ENCODE measurements around the gene STX4. TPM values are rescaled to one million over a fixed set of nuclear protein-coding genes. Genes with fewer than 3 reads are reported as not detected.

The STX4 gene
- polyA plus RNA-seq, 1 donor (not counting 4 experiments of a cell fraction or from before 2014, with no cell fraction given): 43.6 TPM

DNA sequence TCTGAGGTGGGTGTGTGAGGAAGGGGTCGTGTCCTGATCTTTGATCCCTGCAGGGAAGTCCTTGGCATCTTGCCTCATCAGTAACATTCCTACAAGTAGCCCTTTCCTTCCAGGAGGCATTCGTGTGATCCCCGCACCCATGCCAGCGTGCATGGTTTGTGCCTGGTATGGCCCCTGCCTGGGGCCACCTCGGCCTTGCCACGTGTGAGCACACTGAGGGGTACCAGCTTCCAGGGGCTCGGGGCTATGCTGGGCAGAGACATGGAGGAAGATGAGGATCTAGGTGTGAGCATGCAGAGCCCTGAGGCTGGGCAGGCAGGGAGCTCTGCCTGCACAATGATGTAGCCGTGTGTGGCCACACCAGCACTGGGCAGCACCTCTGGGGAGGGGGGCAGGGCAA lies 42.3 kb upstream of the STX4 start:
- H3K27me3 ChIP-seq (ENCODE audit: control insufficient read depth, extremely low read depth, insufficient read depth, low read length): no peaks in the 10 kb centered on the region
- H3K9me1 ChIP-seq (ENCODE audit: control insufficient read depth, extremely low read depth, insufficient read depth, low read length): no peaks in the 10 kb centered on the region
- H3K36me3 ChIP-seq (ENCODE audit: control insufficient read depth in 2 of 2, extremely low read depth in 1 of 2, insufficient read depth in 2 of 2, low read length in 2 of 2): peaks cover 0 to 1% of the 10 kb centered on the region in 2 experiments
- DNase-seq (ENCODE audit: low read depth, low spot score) (no peak), FAIRE-seq (no peak)
- no peaks in the 10 kb centered on the region for H4K20me1 ChIP-seq (ENCODE audit: control insufficient read depth, extremely low read depth, insufficient read depth, low read length)
- H3K4me1 ChIP-seq (ENCODE audit: control insufficient read depth, extremely low read depth, insufficient read depth, low read length): peaks cover 10% of the 10 kb centered on the region
- no peak for TF ChIP-seq EZH2 (IDR thresholded peaks at IDR 0.05; ENCODE audit: low read length)
- TF ChIP-seq, protein P1, sequence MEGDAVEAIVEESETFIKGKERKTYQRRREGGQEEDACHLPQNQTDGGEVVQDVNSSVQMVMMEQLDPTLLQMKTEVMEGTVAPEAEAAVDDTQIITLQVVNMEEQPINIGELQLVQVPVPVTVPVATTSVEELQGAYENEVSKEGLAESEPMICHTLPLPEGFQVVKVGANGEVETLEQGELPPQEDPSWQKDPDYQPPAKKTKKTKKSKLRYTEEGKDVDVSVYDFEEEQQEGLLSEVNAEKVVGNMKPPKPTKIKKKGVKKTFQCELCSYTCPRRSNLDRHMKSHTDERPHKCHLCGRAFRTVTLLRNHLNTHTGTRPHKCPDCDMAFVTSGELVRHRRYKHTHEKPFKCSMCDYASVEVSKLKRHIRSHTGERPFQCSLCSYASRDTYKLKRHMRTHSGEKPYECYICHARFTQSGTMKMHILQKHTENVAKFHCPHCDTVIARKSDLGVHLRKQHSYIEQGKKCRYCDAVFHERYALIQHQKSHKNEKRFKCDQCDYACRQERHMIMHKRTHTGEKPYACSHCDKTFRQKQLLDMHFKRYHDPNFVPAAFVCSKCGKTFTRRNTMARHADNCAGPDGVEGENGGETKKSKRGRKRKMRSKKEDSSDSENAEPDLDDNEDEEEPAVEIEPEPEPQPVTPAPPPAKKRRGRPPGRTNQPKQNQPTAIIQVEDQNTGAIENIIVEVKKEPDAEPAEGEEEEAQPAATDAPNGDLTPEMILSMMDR (optimal IDR thresholded peaks at IDR 0.05 in 1 of 3, IDR thresholded peaks at IDR 0.05 in 1 of 3, conservative IDR thresholded peaks at IDR 0.05 in 1 of 3; ENCODE audit: extremely low read depth in 1 of 3, insufficient read depth in 2 of 3, low read length in 3 of 3): no peak
- no peaks in the 10 kb centered on the region for H3K79me2 ChIP-seq (ENCODE audit: control insufficient read depth, insufficient read depth, low read length)
- H3K4me2 ChIP-seq (ENCODE audit: control insufficient read depth, extremely low read depth, insufficient read depth, low read depth, low read length): no peak overlapping the region
- H2AFZ ChIP-seq (ENCODE audit: control insufficient read depth, low read length): no peak overlapping the region
- no peaks in the 10 kb centered on the region for H3K9me3 ChIP-seq (ENCODE audit: control insufficient read depth, low read depth, low read length)
- dilution Hi-C loops (cut with MboI; ENCODE audit: extremely low pct_ligation_motif_present, low sequenced_read_pairs): no loop called here
- H3K9ac ChIP-seq (ENCODE audit: control insufficient read depth, extremely low read depth, insufficient read depth, low read length): no peak overlapping the region
- no peak overlapping the region for H3K4me3 ChIP-seq (ENCODE audit: control insufficient read depth in 2 of 3, extremely low read depth in 1 of 3, insufficient read depth in 2 of 3, low read depth in 1 of 3, low read length in 3 of 3)
- no peak overlapping the region for H3K27ac ChIP-seq (ENCODE audit: control insufficient read depth, insufficient read depth, low read length)

GRCh38 chr16:30992276-30992780 lies 41.0 kb upstream of the STX4 start:
- dilution Hi-C loops (cut with MboI; ENCODE audit: extremely low pct_ligation_motif_present, low sequenced_read_pairs): no loop called here
- FAIRE-seq (no peak), DNase-seq (ENCODE audit: low read depth, low spot score) (no peak)
- Histone ChIP-seq H4K20me1 (ENCODE audit: control insufficient read depth, extremely low read depth, insufficient read depth, low read length) (no peaks in the 10 kb centered on the region), H3K4me3 (ENCODE audit: control insufficient read depth in 2 of 3, extremely low read depth in 1 of 3, insufficient read depth in 2 of 3, low read depth in 1 of 3, low read length in 3 of 3) (no peak overlapping the region), H3K9ac (ENCODE audit: control insufficient read depth, extremely low read depth, insufficient read depth, low read length) (no peak overlapping the region), H3K27ac (ENCODE audit: control insufficient read depth, insufficient read depth, low read length) (no peak overlapping the region), H3K27me3 (ENCODE audit: control insufficient read depth, extremely low read depth, insufficient read depth, low read length) (no peaks in the 10 kb centered on the region), H3K79me2 (ENCODE audit: control insufficient read depth, insufficient read depth, low read length) (no peaks in the 10 kb centered on the region), H2AFZ (ENCODE audit: control insufficient read depth, low read length) (no peak overlapping the region), H3K4me1 (ENCODE audit: control insufficient read depth, extremely low read depth, insufficient read depth, low read length) (peaks cover 15% of the 10 kb centered on the region), H3K9me3 (ENCODE audit: control insufficient read depth, low read depth, low read length) (no peaks in the 10 kb centered on the region), H3K4me2 (ENCODE audit: control insufficient read depth, extremely low read depth, insufficient read depth, low read depth, low read length) (no peak overlapping the region), H3K9me1 (ENCODE audit: control insufficient read depth, extremely low read depth, insufficient read depth, low read length) (no peaks in the 10 kb centered on the region), H3K36me3 (ENCODE audit: control insufficient read depth in 2 of 2, extremely low read depth in 1 of 2, insufficient read depth in 2 of 2, low read length in 2 of 2) (no peaks in the 10 kb centered on the region)
- TF ChIP-seq, protein P1 (optimal IDR thresholded peaks at IDR 0.05 in 1 of 3, IDR thresholded peaks at IDR 0.05 in 1 of 3, conservative IDR thresholded peaks at IDR 0.05 in 1 of 3; ENCODE audit: extremely low read depth in 1 of 3, insufficient read depth in 2 of 3, low read length in 3 of 3): no peak
- TF ChIP-seq EZH2 (IDR thresholded peaks at IDR 0.05; ENCODE audit: low read length): no peak
